Activated T-helper 1 cell treated with anti-CD3 and anti-CD28 coated beads, Interleukin-2, amount 50 U/mL, for 16 hours (primary cell): ENCODE data around the gene FAM47E.
"Not testable (repeated sequence)": the region's sequence is repeated elsewhere in the genome, so short reads cannot be mapped to it uniquely, and the experiment has no call there.

Source experiments
- DNase-seq, 2 donors: peaks; one replicate each; pipeline ENCODE4 v3.0.0-alpha.2; 2020; ENCODE audit warnings: low read depth in 1 of 2, low spot score in 1 of 2

FAM47E gene

DNA sequence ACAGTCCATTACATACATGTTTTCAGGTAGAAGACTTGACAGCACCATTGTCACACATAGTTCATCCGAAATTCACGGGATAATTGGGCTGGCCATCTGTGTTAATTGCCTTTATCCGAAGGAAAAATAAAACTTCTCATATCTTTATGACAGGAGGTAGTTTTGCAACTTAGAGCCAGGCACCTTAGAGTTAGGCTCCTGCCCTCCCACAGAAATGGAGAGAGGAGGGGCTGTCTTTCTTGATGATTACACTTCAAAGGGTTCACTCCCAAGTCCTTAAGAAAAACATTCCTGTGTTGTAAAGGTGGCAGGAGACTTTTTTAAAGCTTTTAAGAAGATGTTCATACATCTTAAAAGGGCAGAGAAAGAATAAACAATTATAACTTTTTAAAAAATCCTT lies 27.4 kb upstream of the FAM47E start:
- no peak for DNase-seq

DNA sequence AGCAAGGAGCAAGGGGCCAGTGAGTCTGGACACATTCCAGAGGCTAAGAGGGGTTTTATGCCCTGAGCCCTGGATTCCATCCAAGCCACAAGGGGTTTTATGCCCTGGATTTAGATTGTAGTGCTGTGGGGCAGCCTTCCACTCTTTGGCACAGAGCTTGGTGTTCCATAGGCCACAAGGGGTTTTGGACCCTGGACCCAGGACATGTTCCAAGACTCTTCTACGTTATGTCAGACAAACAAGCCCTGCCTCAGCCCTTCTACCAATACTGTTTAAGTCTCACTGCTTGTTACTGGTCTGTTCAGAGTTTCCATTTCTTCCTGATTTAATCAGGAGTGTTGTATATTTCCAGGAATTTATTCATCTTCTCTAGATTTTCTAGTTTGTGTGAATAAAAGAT lies 25.1 kb upstream of the FAM47E start:
- DNase-seq: no peak

- DNase-seq: no peak
These were observed 18.8 kb upstream of the FAM47E start for GRCh38 chr4:76232681-76233080.

DNA sequence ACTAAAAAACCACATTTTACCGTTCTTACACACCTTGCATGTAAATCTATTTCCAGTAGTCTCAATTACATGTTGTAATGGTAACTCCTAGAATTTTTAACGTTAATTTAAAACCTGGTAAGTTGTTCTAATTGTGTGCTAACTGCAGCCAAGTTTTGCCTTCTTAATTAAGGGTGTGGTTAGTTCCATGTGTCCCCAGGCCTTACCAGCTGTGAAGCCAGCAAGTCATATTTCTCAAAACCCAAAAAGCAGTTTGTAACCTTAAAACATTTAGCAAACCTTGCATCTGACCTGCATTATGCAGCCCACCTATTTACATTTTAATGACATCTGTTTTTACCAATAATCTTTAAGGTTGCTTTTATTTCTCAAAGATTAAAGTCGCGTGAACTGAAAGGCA lies 18.4 kb upstream of the FAM47E start:
- no peak for DNase-seq

DNA sequence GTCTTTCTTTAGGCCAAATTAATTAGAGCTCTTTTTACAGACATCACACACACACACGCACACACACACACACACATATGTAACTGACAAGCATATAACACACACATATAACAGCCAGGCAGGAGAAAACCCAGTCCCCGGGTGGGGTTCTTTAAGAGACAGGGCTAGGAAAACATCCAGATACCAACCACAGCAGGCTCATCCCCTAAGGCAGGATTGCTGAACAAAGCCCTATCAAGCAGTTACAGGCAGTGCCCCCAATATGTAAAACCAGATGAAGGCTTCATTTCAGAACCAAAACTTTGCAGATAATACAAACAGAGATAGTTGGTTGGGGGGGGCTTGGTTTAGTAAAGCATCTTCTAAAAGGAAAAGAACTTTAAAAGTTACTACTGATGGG lies 18.0 kb upstream of the FAM47E start:
- no peak for DNase-seq

DNA sequence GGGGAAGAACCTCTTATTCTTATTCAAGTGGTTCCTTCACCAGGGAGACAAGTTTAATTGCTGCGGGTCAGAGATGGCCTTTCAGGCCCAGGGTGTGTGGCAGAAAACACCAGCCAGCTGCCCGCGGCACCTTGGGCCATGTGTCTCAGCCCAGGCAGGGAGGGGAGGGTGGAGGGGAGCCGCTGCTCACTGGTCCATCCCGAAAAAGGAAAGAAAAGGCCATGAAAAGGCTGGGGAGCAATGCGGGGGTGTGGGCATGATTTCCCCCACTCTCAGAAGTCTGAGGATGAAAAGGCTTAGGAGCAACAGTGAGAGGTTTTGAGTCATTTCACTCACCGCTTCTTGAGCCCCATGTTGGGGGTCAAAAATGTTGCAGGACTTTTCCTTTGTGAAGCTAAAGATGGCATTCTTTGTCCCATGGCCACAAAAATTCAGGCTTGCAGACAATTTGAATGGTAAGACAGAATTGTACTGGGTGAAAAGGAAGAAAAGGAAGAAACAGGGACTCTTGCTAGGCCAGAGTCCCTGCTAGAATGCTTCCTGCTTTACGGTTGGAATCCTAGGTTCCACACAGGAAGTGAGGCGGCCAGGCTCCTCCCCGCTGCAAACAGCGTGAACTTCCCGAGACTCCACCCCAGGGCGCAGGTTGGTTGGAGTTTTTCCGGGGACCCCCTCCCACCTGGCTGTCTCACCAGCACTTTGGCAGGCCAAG lies 17.4 kb upstream of the FAM47E start:
- no peak for DNase-seq

GRCh38 chr4:76234679-76235044 lies 16.9 kb upstream of the FAM47E start:
- DNase-seq: no peak

DNA sequence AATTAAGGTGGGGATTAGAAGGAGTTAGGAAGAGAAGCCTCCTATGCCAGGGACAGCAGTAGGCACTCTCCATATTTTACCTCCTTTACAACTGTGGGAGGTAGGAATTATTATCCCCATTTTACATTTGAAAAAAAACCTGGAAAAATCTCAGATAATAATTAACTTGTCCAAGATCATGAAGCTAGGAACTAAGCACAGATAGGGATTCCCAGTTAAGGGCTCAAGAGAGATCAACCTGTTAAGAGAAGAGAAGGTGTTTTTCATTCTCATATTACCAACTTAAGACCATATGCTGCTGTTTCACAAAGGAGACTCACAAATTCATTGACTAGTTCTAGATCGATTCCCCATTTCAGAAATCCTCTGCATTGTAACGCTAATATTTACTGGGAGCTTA lies 16.1 kb upstream of the FAM47E start:
- DNase-seq: no peak

DNA sequence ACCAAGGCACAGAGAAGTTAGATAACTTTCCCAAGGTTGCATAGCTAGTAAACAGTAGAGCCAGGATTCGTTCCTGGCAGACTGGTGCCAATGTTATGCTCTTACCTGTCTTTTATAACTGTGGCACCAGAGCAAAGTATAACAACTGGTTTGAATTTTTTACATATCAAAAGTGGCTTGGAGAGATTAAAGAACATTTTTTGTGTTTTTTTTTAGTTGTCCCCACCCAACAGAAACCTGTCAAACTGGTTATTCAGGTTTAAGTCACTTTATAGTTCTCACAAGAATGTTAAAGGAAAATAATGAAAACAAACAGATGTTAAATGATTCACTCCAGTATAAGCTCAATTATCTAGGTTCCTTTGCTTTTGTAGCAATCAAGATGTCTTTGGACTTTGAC lies 15.6 kb upstream of the FAM47E start:
- no peak for DNase-seq

- no peak for DNase-seq
These were observed 13.3 kb upstream of the FAM47E start for GRCh38 chr4:76238236-76238635.

DNA sequence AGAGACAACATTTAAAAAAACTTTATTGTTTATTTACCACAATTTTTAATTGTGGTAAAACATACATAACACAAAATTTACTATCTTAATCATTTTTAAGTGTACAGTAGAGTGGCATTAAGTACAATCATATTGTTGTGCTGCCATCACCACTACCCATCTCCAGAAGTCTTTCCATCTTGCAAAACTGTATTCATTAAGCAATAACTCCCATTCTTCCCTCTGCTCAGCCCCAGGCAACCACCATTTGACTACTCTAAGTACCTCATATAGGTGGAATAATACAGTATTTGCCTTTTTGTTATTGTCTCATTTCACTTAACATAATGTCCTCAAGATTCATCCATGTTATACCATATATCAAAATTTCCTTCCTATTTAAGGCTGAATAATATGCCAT lies 12.8 kb upstream of the FAM47E start:
- DNase-seq: no peak

DNA sequence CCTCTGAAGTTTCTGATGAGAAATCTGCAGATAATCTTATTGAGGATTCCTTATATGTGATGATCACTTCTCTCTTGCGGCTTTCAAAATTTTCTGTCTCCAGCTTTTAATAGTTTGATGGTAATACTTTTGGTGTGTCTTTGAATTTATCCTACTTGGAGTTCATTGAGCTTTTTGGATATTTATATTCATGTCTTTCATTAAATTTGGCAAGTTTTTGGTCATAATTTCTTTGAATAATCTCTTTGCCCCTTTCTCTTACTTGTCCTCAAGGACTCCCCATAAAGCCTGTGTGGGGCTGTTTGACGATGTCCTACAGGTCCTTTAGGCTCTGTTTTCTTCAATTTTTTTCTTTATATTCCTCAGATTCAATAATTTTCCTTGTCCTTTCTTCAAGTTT lies 11.3 kb upstream of the FAM47E start:
- no peak for DNase-seq

- not testable (repeated sequence) for DNase-seq
These were observed 7.6 kb upstream of the FAM47E start for GRCh38 chr4:76243877-76244276.

DNA sequence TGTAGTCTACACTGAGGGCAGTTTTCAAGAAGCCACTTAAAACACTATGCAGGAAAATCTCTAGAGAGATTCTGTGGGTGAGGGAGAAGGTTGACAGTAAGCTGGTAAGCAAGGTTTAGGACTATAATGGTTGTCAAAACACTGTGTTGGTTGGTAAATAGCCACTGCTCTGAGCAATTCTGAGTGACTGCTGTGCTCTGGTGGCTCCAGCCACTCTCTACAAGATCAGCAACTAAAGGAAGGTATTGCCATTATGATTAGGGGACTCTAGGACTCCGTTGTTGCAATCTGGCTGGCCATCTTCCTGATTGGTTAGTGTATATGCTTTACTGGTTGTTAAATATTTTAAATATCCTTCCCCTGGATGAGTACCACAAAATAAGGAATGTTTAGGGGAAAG lies 5.5 kb upstream of the FAM47E start:
- DNase-seq: no peak

- no peak for DNase-seq
These were observed 4.7 kb upstream of the FAM47E start for GRCh38 chr4:76246852-76247251.

GRCh38 chr4:76250962-76251361 lies 559 bp upstream of the FAM47E start:
- DNase-seq: no peak

DNA sequence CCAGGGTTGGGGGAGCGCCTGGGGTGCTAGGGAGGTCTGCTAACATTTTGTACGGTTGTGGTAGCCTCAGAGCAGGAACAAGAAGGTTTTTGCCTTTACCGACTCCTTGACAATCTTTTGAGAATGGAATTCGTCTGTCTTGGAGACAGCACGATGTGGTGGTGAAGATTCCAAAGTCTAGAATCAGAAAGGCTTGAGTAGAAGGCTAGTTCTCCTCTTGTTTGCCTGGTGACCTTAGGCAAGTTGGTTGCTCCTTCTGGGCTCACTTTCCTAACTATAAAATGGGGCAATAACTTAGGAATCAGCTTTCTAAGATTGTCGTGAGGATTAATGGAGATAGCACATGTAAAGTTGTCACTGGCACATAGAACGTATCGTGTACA lies 741 bp downstream of the FAM47E start:
- no peak for DNase-seq

GRCh38 chr4:76253511-76253910 lies 2.0 kb downstream of the FAM47E start:
- no peak for DNase-seq

GRCh38 chr4:76256032-76256431 lies 4.5 kb downstream of the FAM47E start:
- no peak for DNase-seq

DNA sequence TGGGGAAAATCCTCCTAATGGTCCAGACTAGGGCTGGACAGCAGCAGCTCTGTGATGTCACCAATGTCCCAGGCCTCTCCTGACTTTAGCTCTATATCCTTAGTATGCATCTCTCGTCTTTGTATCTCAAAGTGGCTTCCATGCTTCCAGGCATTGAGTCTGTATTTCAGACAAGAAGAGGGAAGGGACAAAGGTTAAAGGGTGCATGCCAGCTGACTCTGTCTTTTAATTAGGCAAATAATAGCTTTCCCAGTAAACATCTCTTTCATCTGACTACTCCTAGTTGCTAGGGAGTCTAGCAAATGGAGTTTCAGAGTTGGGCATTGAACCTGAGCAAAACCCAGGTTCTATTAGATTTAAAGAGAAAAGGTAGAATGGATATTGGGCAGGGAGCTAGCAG lies 5.4 kb downstream of the FAM47E start:
- no peak for DNase-seq

DNA sequence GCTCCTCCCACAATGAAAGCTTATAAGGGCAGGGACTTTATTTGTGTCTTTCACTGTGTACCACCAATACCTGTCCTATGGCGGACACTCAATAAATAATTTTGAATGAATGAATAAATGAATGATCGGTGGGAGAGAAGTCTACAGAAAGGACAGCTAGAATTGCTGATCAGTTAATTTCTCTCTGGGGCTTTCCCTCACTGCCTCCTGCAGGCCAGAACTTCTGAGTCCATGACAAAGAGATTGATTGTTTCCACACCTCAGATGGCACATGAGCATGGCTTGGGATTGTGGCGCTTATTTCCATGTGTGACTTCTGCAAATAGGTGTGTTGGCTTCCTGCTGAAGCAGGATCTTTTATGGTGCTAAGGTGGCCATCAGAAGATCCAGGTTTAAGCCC lies 6.3 kb downstream of the FAM47E start:
- DNase-seq: no peak

DNA sequence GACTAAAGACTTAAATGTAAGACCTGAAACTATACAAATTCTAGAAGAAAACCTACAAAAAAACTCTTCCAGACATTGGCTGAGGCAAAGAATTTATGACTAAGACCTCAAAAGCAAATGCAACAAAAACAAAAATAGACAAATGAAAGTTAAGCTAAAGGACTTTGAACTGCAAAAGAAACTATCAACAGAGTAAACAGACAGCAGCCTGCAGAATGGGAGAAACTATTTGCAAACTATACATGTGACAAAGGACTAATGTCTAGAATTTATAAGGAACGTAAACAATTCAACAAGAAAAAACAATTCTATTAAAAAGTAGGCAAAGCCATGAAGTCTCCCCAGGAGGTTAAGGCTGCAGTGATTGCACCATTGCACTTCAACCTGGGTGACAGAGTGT lies 9.1 kb downstream of the FAM47E start:
- no peak for DNase-seq

DNA sequence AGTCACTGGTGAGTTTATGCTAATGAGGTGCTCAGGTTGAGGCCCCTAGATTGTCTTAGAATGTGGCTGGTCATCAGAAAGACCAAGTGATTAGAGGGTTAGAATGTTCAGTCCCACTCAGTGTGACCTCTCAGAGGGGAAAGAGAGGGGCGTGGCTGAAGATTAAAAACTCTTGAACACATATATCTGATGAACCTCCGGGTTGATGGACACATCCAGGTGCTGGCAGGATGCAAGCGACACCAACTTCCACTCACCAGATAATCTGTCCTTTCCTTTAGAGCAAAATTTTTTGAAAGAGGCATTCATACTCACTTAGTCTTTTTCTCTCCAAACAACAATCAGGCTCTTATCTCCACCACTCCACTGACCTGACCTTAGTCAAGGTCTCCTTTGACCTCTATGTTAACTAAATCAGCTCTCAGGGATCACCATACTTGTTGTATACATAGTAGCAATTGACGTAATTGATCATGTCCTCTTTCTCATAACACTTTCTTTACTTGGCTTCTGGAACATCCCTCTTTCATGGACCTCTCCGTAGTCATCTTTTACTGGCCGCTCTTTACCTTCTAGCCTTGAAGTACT lies 14.2 kb downstream of the FAM47E start:
- DNase-seq: no peak
